Neural crest cell (in vitro differentiated cells): ENCODE data around the gene RBBP8NL. TPM values are rescaled to one million over a fixed set of nuclear protein-coding genes. Genes with fewer than 3 reads are reported as not detected.

Experiments
- DNase-seq: peaks from one replicate; pipeline ENCODE4 v3.0.0; 2021; ENCODE audit warnings: low read depth, mixed read lengths, low spot score
- H3K27ac Mint-ChIP-seq: one replicate; pipeline ENCODE4 v1.8.0; 2021; ENCODE audit warnings: mild to moderate bottlenecking, mixed read lengths; ENCODE audit not compliant: unreplicated experiment
- H3K27me3 Mint-ChIP-seq: 2 replicates; pipeline ENCODE4 v1.8.0; 2021; ENCODE audit warnings: low read depth, mild to moderate bottlenecking, mixed read lengths
- H3K36me3 Mint-ChIP-seq: 2 replicates; pipeline ENCODE4 v1.8.0; 2021; ENCODE audit warnings: low read depth, mild to moderate bottlenecking, mixed read lengths
- H3K4me1 Mint-ChIP-seq: 2 replicates; pipeline ENCODE4 v1.8.0; 2021; ENCODE audit warnings: mixed read lengths
- H3K4me3 Mint-ChIP-seq: one replicate; pipeline ENCODE4 v1.8.0; 2021; ENCODE audit warnings: mild to moderate bottlenecking, mixed read lengths
- H3K9me3 Mint-ChIP-seq: 2 replicates; pipeline ENCODE4 v1.8.0; 2021; ENCODE audit warnings: mixed read lengths
- total RNA-seq: library from RNA; stranded (reverse); gene quantifications from 2 replicates; pipeline ENCODE4 v1.2.1, GENCODE V29; 2021
- TF ChIP-seq, protein P1 (sequence below): fragments of 200-600 bp; sonication (generic); conservative IDR thresholded peaks from 2 replicates; pipeline ENCODE4 v1.5.0; 2021; ENCODE audit warnings: antibody characterized with exemption, mild to moderate bottlenecking

RBBP8NL gene
- total RNA-seq, 1 donor from 2014 or later, result not detected

DNA sequence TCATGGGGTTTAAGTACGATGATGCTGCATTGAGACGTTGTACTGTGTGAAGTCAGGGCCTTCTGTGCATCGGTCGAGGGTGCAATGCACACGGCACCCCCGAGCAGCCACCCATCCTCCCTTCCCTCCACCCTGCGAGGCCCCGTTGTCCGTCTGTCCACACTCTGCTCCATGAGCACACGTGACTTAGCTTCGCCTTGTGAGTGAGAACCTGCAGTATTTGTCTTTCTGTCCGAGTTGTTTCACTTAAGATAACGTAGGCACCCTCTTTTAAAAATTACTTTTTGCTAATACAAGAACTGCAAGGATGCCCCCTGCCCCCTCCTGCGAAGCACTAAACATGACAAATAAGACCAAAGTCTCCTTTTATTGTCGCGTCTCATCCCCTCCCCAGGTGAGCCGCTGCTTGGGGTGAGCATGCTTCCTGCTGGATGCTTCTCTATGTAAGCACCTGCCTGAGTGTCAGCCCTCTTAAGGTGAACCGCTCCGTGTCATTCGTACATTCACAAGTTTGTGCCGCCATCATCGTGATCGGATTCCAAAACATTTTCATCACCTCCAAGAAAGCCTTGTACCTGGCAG is 3.6 kb upstream of the RBBP8NL start:
- no peaks in the 10 kb centered on the region for H3K36me3 Mint-ChIP-seq
- no peaks in the 10 kb centered on the region for H3K9me3 Mint-ChIP-seq
- H3K27me3 Mint-ChIP-seq, result peaks cover 7% of the 10 kb centered on the region
- H3K4me1 Mint-ChIP-seq, result peaks cover 6% of the 10 kb centered on the region
- H3K4me3 Mint-ChIP-seq, result no peak overlapping the region
- H3K27ac Mint-ChIP-seq, result no peak overlapping the region
- DNase-seq, result no peak
- TF ChIP-seq, protein P1, sequence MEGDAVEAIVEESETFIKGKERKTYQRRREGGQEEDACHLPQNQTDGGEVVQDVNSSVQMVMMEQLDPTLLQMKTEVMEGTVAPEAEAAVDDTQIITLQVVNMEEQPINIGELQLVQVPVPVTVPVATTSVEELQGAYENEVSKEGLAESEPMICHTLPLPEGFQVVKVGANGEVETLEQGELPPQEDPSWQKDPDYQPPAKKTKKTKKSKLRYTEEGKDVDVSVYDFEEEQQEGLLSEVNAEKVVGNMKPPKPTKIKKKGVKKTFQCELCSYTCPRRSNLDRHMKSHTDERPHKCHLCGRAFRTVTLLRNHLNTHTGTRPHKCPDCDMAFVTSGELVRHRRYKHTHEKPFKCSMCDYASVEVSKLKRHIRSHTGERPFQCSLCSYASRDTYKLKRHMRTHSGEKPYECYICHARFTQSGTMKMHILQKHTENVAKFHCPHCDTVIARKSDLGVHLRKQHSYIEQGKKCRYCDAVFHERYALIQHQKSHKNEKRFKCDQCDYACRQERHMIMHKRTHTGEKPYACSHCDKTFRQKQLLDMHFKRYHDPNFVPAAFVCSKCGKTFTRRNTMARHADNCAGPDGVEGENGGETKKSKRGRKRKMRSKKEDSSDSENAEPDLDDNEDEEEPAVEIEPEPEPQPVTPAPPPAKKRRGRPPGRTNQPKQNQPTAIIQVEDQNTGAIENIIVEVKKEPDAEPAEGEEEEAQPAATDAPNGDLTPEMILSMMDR, result no peak

DNA sequence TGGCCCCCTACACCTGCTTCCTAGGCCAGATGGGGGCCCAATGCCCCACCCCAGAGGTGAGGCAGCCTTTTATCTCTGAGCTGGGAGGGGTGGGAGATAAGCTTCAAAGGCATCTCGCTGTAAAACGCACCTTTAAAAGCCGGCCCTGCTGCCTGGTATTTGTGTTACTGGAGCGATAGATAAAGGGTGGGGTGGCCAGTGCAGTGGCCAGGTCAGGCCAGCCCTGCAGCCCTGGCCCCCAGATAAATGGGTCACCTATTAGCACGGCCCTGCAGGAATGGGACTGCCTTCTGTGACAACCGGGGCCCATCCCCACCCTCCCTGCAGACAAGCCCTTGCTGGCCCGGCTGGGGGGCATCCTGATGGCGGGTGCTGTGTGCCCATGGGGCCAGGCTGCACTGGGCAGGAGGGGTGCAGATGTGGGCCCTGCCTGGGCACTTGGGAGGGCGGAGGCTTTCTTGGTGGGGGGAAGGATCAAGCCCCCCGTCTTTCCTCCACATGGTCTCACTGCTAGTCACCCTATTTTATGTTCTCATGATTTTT is 3.0 kb upstream of the RBBP8NL start:
- Mint-ChIP-seq H3K27ac (no peak overlapping the region), H3K4me1 (peaks cover 6% of the 10 kb centered on the region)

DNA sequence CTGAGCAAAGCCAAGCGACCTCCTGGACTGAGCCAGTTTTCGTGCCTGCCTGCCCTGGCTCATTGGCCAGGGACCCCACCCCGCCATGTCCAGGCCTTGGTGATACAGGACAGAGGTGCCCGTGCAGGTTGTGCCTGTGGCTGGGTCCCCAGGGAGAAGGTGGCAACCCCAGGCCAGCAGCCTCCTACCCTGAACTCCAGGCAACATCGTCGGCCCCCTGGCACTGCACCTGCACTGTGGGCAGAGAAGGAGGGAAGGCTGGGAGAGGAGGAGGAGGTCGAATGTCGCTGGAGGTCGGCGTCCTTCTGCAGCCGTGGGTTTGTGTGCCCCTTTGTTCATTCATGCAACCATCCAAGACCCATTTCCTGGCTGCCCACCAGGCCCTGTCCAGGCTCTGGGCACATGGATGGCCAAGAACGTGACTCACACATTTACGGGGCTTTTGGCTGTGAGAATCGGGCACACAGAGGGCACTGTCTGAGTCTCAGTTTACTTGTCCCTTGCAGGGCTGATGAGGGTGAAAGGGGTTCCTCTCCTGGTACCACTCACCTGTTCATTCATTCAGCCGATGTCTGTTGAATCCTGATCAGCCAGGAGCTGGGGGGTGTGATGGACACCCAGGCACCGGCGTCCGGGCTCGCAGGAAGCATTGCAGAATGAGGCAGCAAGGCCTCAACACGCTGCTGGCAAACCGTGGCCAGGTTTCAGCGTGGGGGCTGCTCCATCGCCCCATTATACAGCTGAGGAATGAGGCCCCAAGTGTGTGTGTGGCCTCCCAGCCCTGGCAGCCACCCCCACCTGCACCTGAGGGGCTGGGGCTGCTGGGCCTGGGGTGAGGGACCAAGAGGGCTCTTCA is 2.3 kb upstream of the RBBP8NL start:
- Mint-ChIP-seq H3K36me3 (no peaks in the 10 kb centered on the region), H3K4me3 (no peak overlapping the region), H3K27ac (no peak overlapping the region), H3K27me3 (no peaks in the 10 kb centered on the region), H3K4me1 (peaks cover 6% of the 10 kb centered on the region), H3K9me3 (no peaks in the 10 kb centered on the region)
- TF ChIP-seq, protein P1, result no peak
- no peak for DNase-seq

More for the DNA sequence above, 3.0 kb upstream of the RBBP8NL start:
- Mint-ChIP-seq H3K9me3 (no peaks in the 10 kb centered on the region), H3K27me3 (peaks cover 3% of the 10 kb centered on the region), H3K36me3 (no peaks in the 10 kb centered on the region), H3K4me3 (no peak overlapping the region)
- no peak for DNase-seq
- TF ChIP-seq, protein P1, result no peak

DNA sequence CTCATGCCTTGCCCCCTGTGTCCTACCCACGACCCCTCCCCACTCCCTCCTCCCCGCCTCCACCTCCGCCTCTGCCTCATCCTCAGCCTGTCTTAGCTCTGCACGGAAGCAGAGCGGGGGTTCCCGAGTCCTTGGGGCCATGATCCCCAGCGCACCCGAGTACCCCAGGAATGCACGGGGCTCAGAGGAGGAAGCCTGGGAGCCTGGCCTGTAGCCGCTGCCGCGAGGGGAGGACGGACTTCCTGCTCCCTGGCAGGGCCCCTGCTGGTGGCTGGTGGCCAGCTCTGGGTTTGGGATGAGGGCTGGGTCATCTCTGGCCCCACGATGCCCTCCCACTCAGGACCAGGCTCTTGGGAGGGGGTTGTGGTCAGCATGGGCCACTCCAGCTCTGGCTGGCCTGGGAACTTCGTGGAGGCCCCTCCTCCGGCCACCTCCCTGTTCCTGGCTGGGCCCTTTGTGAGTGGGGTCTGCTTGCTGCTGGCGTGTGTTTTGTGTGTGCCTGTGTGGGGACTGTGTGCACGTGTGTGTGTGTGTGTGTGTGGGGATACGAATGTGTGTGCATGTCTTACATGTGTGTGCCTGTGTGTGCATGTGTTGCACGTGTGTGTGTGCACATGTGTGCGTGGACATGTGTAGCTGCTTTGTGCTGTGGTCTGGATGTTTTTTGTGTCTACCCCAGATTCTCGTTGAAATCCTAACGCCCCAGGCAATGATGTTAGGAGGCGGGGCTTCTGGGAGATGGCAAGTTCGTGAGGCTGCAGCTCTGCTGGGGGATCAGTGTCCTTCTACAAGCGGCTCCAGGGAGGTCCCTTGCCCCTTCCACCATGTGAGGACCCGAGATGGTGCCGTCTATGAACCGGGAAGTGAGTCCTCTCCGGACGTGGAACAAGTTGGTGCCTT is 1.3 kb upstream of the RBBP8NL start:
- no peaks in the 10 kb centered on the region for H3K36me3 Mint-ChIP-seq
- DNase-seq, result no peak
- H3K27ac Mint-ChIP-seq, result no peak overlapping the region
- TF ChIP-seq, protein P1, result no peak
- H3K4me1 Mint-ChIP-seq, result peaks cover 6% of the 10 kb centered on the region
- H3K9me3 Mint-ChIP-seq, result no peaks in the 10 kb centered on the region
- H3K27me3 Mint-ChIP-seq, result no peaks in the 10 kb centered on the region
- H3K4me3 Mint-ChIP-seq, result no peak overlapping the region

DNA sequence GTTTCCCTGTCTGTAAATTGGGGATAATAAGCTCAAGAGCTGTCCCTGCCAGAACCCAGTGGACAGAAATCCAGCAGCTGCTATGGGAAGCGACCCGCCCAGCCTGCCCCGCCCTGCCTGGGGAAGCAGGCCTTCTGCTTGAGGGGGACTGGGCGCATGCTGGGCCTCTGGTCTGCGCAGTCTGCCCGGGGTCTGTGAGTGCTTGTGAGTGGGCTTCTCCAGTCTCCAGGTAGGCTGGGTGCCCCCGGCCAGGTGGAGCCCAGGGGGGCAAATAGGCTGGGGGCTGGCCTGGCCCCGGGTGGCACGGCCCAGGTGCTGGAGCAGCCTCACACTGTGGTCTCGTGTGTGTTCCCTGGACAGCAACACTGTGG is 648 bp upstream of the RBBP8NL start:
- Mint-ChIP-seq H3K27me3 (no peaks in the 10 kb centered on the region), H3K4me1 (peaks cover 6% of the 10 kb centered on the region), H3K27ac (no peak overlapping the region), H3K9me3 (no peaks in the 10 kb centered on the region), H3K4me3 (no peak overlapping the region), H3K36me3 (no peaks in the 10 kb centered on the region)
- TF ChIP-seq, protein P1, result no peak
- no peak for DNase-seq
